ENCODE data around the gene ZNF296. TPM values are rescaled to one million over a fixed set of nuclear protein-coding genes. Genes with fewer than 3 reads are reported as not detected.

ZNF296 gene
- total RNA-seq, 1 experiment from 2014 or later = 13.8 TPM

GRCh38 chr19:45057444-45057843 lies 18.8 kb downstream of the ZNF296 start:
- Mint-ChIP-seq H3K9me3 (no peaks in the 10 kb centered on the region), H3K27ac (no peak overlapping the region), H3K4me1 (peaks cover 3% of the 10 kb centered on the region; the same call in 1 of the 2 replicates), H3K4me3 (no peak overlapping the region), H3K36me3 (peaks cover 60% of the 10 kb centered on the region), H3K27me3 (ENCODE audit: low read depth) (no peaks in the 10 kb centered on the region)
- DNase-seq (ENCODE audit: low spot score) (no peak), ATAC-seq (no peak)
- TF ChIP-seq FOXK1 (CRISPR knock-in tag; IDR thresholded peaks at IDR 0.05) = no peak
- no peak for TF ChIP-seq ZMAT4 (CRISPR knock-in tag; IDR thresholded peaks at IDR 0.05)
- TF ChIP-seq USF1 (CRISPR knock-in tag; IDR thresholded peaks at IDR 0.05) = no peak
- no peak for TF ChIP-seq ATF6 (CRISPR knock-in tag; IDR thresholded peaks at IDR 0.05)
- TF ChIP-seq CTCF (IDR thresholded peaks at IDR 0.05) = no peak
- no peak for TF ChIP-seq NR3C1 (CRISPR knock-in tag; conservative IDR thresholded peaks at IDR 0.05; ENCODE audit: low read depth)
- ChIA-PET POLR2A (interaction anchor here (0.9 kb wide), 1 partner anchor 19 kb away, joined by 4 read pairs; the partner anchor contains the start of gene CLASRP), CTCF (interaction anchor here (1.1 to 1.7 kb wide), 3 partner anchors 15 to 68 kb away, joined by 3 to 6 read pairs (median 3); no protein-coding TSS in a partner anchor)

GRCh38 chr19:45056831-45057230 lies 19.4 kb downstream of the ZNF296 start:
- Mint-ChIP-seq H3K4me1 (peaks cover 3% of the 10 kb centered on the region; the same call in 1 of the 2 replicates), H3K9me3 (no peaks in the 10 kb centered on the region), H3K27me3 (ENCODE audit: low read depth) (no peaks in the 10 kb centered on the region), H3K27ac (no peak overlapping the region), H3K36me3 (peaks cover 63% of the 10 kb centered on the region), H3K4me3 (no peak overlapping the region)
- POLR2A ChIA-PET = interaction anchor here (0.9 kb wide), 1 partner anchor 18 kb away, joined by 4 read pairs; the partner anchor contains the start of gene CLASRP
- DNase-seq (ENCODE audit: low spot score) (no peak), ATAC-seq (no peak)
- TF ChIP-seq USF1 (CRISPR knock-in tag; IDR thresholded peaks at IDR 0.05) = no peak
- TF ChIP-seq ZNF121 (CRISPR knock-in tag; IDR thresholded peaks at IDR 0.05) = no peak
- TF ChIP-seq ZMAT4 (CRISPR knock-in tag; IDR thresholded peaks at IDR 0.05) = no peak
- TF ChIP-seq HMGXB4 (CRISPR knock-in tag; IDR thresholded peaks at IDR 0.05) = no peak
- no peak for TF ChIP-seq ZNF219 (CRISPR knock-in tag; IDR thresholded peaks at IDR 0.05; ENCODE audit: borderline replicate concordance)
- no peak for TF ChIP-seq FOXK1 (CRISPR knock-in tag; IDR thresholded peaks at IDR 0.05)
- TF ChIP-seq JAZF1 (CRISPR knock-in tag; IDR thresholded peaks at IDR 0.05) = no peak
- no peak for TF ChIP-seq MYBL2 (CRISPR knock-in tag; IDR thresholded peaks at IDR 0.05)
- no peak for TF ChIP-seq ZNF423 (CRISPR knock-in tag; IDR thresholded peaks at IDR 0.05)
- TF ChIP-seq AFF4 (CRISPR knock-in tag; IDR thresholded peaks at IDR 0.05; ENCODE audit: borderline replicate concordance) = no peak
- CTCF ChIA-PET = interaction anchor here (0.7 to 1.7 kb wide), 3 partner anchors 15 to 68 kb away, joined by 3 to 6 read pairs (median 3); partner anchors contain the start of gene CLASRP
